ENCODE measurements around the gene JPH4.

The JPH4 gene

DNA sequence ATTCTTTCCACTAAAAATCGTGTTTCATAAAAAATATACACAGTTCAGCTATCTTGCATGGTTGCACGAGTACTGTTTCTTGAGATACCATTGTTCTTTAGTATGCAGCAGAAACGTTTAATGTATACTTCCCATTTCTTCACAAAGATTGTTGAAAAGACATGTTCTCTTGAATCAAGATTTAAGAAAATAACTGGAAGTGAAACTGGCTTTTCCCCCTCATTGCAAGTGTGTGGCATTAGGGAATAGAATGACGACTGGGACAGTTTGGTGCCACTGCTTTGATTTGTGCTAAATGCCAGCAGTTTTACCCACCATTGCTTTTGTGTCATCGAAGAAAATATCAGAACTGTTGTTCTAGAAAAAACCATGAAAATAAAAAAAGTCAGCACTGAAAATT lies 37.3 kb upstream of the JPH4 start:
- TF ChIP-seq, protein P1, sequence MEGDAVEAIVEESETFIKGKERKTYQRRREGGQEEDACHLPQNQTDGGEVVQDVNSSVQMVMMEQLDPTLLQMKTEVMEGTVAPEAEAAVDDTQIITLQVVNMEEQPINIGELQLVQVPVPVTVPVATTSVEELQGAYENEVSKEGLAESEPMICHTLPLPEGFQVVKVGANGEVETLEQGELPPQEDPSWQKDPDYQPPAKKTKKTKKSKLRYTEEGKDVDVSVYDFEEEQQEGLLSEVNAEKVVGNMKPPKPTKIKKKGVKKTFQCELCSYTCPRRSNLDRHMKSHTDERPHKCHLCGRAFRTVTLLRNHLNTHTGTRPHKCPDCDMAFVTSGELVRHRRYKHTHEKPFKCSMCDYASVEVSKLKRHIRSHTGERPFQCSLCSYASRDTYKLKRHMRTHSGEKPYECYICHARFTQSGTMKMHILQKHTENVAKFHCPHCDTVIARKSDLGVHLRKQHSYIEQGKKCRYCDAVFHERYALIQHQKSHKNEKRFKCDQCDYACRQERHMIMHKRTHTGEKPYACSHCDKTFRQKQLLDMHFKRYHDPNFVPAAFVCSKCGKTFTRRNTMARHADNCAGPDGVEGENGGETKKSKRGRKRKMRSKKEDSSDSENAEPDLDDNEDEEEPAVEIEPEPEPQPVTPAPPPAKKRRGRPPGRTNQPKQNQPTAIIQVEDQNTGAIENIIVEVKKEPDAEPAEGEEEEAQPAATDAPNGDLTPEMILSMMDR (IDR thresholded peaks at IDR 0.05), result no peak
- H3K4me3 Mint-ChIP-seq, result no peak overlapping the region
- DNase-seq, result no peak
- H3K4me1 Mint-ChIP-seq, result peaks cover 11% of the 10 kb centered on the region
- H3K27ac Mint-ChIP-seq, result no peak overlapping the region
- H3K9me3 Mint-ChIP-seq, result peaks cover 3% of the 10 kb centered on the region
- H3K36me3 Mint-ChIP-seq (ENCODE audit: low read depth), result no peaks in the 10 kb centered on the region
- peaks cover 44% of the 10 kb centered on the region for H3K27me3 Mint-ChIP-seq (ENCODE audit: low read depth, poor library complexity)

DNA sequence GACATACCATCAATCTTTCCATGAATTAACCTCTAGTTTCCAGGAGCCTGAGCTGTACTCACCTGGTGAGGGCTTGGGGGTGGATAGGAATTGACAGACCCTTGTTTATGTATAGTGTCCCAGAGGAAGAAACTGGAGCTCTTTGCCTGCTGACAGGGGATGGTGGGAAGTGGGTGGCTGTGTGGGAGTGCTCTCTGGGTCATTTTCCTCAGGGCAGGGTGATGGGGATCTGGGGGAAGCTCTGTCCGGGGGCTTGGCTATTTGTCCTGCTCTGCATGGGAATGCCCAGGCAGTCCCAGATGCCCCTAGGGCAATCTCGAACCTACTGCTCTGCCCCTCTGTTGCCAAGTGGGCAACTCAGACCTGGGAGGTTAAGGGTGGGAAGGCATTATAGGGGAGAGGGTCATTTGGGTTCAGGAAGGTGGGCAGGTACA lies 35.8 kb upstream of the JPH4 start:
- no peak overlapping the region for H3K27ac Mint-ChIP-seq
- DNase-seq, result no peak
- TF ChIP-seq, protein P1 (IDR thresholded peaks at IDR 0.05), result no peak
- no peaks in the 10 kb centered on the region for H3K9me3 Mint-ChIP-seq
- H3K4me3 Mint-ChIP-seq, result no peak overlapping the region
- peaks cover 11% of the 10 kb centered on the region for H3K4me1 Mint-ChIP-seq
- H3K27me3 Mint-ChIP-seq (ENCODE audit: low read depth, poor library complexity), result peaks cover 54% of the 10 kb centered on the region
- no peaks in the 10 kb centered on the region for H3K36me3 Mint-ChIP-seq (ENCODE audit: low read depth)

DNA sequence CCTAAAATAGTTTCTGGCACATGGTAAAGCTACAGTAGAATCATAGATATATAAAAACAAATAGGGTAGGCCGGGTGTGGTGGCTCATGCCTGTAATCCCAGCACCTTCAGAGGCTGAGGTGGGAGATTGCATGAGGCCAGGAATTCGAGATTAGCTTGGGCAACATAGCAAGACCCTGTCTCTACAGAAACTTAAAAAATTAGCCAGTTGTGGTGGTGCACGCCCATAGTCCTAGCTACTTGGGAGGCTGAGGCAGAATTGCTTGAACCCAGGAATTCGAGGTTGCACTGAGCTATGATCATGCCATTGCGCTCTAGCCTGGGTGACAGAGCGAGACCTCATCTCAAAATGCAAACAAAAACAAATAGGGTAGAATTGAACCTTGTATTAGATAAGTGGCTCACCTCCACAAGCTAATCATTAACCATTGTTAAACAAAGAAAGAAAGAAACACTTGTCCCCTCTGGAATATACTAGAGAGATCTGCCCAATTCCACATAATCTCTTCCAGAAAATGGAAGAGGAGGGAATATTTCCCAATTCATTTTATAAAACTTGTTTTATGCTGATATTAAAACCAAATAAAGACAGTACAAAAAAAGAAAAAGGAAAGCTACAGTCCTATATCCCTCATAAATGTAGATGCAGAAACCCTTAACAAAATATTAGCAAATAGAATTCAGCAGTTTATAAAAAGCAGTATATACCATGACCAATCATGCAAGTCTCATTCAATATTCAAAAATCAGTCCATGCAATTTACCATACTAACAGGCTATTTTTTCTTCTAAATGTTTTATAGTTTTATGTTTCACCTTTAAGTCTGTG lies 34.9 kb upstream of the JPH4 start:
- DNase-seq, result no peak
- H3K4me3 Mint-ChIP-seq, result no peak overlapping the region
- H3K27me3 Mint-ChIP-seq (ENCODE audit: low read depth, poor library complexity), result peaks cover 57% of the 10 kb centered on the region
- H3K27ac Mint-ChIP-seq, result no peak overlapping the region
- H3K4me1 Mint-ChIP-seq, result peaks cover 11% of the 10 kb centered on the region
- TF ChIP-seq, protein P1 (IDR thresholded peaks at IDR 0.05), result no peak
- H3K9me3 Mint-ChIP-seq, result peaks cover 7% of the 10 kb centered on the region
- H3K36me3 Mint-ChIP-seq (ENCODE audit: low read depth), result no peaks in the 10 kb centered on the region

DNA sequence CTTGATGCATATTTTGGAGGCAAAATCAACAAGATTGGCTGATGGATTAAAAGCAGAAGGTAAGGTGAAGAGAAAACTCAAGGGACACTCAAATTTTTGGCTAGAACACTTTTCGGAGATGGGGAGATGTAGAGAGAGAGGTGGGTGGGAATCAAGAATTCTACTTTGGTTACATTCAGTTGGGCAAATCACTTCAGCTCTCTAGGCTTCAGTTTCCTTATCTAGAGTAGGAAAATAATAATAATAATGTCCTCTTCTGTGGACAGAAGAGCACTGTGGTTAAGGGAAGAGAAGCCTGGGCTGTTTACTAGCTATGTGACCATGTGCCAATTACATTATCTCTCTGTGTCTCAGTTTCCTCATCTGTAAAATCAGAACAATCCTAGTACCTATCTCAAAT lies 34.2 kb upstream of the JPH4 start:
- TF ChIP-seq, protein P1 (IDR thresholded peaks at IDR 0.05), result no peak
- Mint-ChIP-seq H3K4me3 (no peak overlapping the region), H3K36me3 (ENCODE audit: low read depth) (no peaks in the 10 kb centered on the region), H3K9me3 (peaks cover 7% of the 10 kb centered on the region), H3K4me1 (peaks cover 11% of the 10 kb centered on the region), H3K27ac (no peak overlapping the region), H3K27me3 (ENCODE audit: low read depth, poor library complexity) (peaks cover 60% of the 10 kb centered on the region)
- DNase-seq, result no peak

DNA sequence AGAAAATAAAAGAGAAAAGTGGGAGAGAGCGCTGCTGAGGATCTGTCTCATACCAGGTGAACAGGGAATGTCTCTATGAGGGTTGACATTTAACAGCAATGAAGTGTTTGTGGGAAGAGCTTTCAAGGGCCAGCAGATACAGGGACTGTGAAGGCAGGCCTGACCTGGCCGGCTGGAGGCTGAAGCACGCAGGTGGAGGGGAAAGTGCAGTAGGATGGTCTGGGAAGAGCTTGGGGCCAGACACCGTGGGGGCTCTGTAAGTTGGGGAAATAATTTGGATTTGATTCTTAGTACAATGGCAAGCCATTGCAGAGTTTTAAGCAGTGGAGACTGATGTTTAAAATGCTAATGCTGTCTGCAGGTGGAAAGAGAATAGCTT lies 33.8 kb upstream of the JPH4 start:
- H3K4me3 Mint-ChIP-seq, result no peak overlapping the region
- H3K36me3 Mint-ChIP-seq (ENCODE audit: low read depth), result no peaks in the 10 kb centered on the region
- DNase-seq, result no peak
- H3K4me1 Mint-ChIP-seq, result peaks cover 11% of the 10 kb centered on the region
- TF ChIP-seq, protein P1 (IDR thresholded peaks at IDR 0.05), result no peak
- no peak overlapping the region for H3K27ac Mint-ChIP-seq
- peaks cover 64% of the 10 kb centered on the region for H3K27me3 Mint-ChIP-seq (ENCODE audit: low read depth, poor library complexity)
- H3K9me3 Mint-ChIP-seq, result peaks cover 7% of the 10 kb centered on the region

DNA sequence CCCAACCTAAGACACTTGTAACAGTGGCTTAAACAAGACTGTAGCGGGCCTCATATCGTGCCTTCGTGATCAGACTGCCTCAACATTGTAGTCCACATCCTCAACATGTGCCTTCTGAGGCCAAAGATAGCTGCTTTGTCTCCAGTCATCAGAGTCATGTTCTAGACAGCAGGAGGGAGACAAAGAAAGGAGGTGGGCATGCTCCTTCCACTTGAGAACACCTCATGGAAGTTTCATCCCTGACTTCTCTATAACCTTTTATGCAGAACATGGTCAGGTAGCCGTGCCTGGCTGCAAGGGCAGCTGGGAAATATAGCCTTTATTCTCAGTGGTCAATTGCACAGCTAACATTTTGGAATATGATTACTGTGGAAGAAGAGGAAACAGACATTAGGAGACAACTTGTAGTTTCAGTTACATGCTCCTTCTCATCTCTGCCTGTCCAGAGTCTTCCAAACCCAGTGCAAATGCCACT lies 32.3 kb upstream of the JPH4 start:
- H3K27me3 Mint-ChIP-seq (ENCODE audit: low read depth, poor library complexity), result peaks cover 71% of the 10 kb centered on the region
- no peak overlapping the region for H3K27ac Mint-ChIP-seq
- TF ChIP-seq, protein P1 (IDR thresholded peaks at IDR 0.05), result no peak
- no peak overlapping the region for H3K4me3 Mint-ChIP-seq
- H3K36me3 Mint-ChIP-seq (ENCODE audit: low read depth), result no peaks in the 10 kb centered on the region
- H3K9me3 Mint-ChIP-seq, result peaks cover 7% of the 10 kb centered on the region
- H3K4me1 Mint-ChIP-seq, result peaks cover 11% of the 10 kb centered on the region
- no peak for DNase-seq

Data from nephron progenitor cell (in vitro differentiated cells).